ENCODE results near the gene ECM2. TPM values are rescaled to one million over a fixed set of nuclear protein-coding genes. Genes with fewer than 3 reads are reported as not detected.

Gene ECM2
- total RNA-seq, 2 experiments from 2014 or later: not detected

DNA sequence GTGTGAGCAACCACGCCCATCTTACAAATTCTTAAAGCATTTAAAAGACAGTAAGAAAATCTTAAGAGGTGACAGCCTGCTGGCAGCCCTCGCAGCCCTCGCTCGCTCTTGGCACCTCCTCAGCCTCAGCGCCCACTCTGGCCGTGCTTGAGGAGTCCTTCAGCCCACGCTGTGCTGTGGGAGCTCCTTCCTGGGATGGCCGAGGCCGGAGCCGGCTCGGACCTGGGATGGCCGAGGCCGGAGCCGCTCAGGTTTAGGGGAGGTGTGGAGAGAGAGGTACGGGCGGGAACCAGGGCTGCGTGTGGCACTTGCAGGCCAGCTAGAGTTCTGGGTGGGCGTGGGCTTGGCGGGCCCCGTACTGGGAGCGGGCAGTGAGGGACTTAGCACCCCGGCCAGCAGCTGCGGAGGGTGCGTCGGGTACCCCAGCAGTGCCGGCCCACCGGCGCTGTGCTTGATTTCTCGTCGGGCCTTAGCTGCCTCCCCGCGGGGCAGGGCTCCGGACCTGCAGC, 9.3 kb upstream of the ECM2 start:
- Mint-ChIP-seq H3K36me3 (peaks cover 5% of the 10 kb centered on the region), H3K4me1 (no peaks in the 10 kb centered on the region), H3K27me3 (no peaks in the 10 kb centered on the region), H3K4me3 (no peak overlapping the region), H3K27ac (no peak overlapping the region), H3K9me3 (ENCODE audit: low read depth) (no peaks in the 10 kb centered on the region)
- DNase-seq: no peak
- ATAC-seq: no peak
- CTCF ChIA-PET: no interaction called here

- Mint-ChIP-seq H3K36me3 (peaks cover 5% of the 10 kb centered on the region), H3K4me1 (no peaks in the 10 kb centered on the region), H3K27me3 (no peaks in the 10 kb centered on the region), H3K9me3 (ENCODE audit: low read depth) (no peaks in the 10 kb centered on the region), H3K4me3 (no peak overlapping the region), H3K27ac (no peak overlapping the region)
- DNase-seq: no peak
- ATAC-seq: no peak
- CTCF ChIA-PET: no interaction called here
Measured at GRCh38 chr9:92543972-92544371, 8.2 kb upstream of the ECM2 start.

GRCh38 chr9:92538541-92538940, 2.8 kb upstream of the ECM2 start:
- CTCF ChIA-PET: no interaction called here
- peaks cover 8% of the 10 kb centered on the region for H3K4me1 Mint-ChIP-seq
- no peaks in the 10 kb centered on the region for H3K27me3 Mint-ChIP-seq
- H3K36me3 Mint-ChIP-seq: peaks cover 2% of the 10 kb centered on the region
- ATAC-seq: no peak
- no peak for DNase-seq
- H3K4me3 Mint-ChIP-seq: no peak overlapping the region
- no peaks in the 10 kb centered on the region for H3K9me3 Mint-ChIP-seq (ENCODE audit: low read depth)
- no peak overlapping the region for H3K27ac Mint-ChIP-seq

DNA sequence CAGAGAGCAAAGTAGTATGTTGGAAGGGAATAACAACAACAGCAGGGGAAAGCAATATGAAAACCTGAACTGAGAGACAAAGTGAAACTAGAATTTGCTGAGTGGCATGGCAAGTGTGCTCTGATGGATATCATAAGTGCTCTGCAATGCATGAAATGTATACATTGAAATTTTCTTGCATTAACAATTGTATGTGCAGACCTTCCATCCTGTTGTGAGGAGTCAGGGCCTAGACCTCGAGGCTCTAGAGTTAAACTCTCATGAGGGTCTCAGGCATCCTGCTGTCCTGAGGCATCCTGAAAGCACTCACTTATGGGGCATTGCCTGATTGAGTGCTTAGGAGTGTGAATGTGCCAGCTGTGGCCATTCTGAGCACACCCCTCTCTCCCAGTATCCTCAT, 1.1 kb downstream of the ECM2 start:
- Mint-ChIP-seq H3K27me3 (no peaks in the 10 kb centered on the region), H3K4me3 (no peak overlapping the region), H3K9me3 (ENCODE audit: low read depth) (no peaks in the 10 kb centered on the region), H3K27ac (no peak overlapping the region), H3K4me1 (peaks cover 8% of the 10 kb centered on the region), H3K36me3 (peaks cover 6% of the 10 kb centered on the region)
- ATAC-seq: no peak
- CTCF ChIA-PET: no interaction called here
- DNase-seq: no peak

DNA sequence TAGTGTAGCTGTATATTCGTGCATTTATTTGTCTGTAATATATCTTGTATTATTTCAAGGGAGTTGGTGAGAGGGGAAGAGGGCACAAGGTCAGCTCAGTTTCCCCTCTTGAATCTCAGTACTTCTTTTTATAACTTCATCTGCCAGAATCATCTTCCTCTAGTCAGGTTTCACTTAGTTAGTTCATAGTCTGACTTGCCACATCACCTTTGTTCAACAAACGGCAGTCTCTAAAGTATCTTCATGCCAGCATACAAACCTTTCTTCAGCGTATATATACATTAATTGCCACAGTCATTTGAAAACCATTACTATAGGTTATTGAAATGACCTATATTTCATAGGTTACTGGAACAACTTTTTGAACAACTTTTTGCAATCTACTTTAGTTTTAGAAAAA, 1.6 kb downstream of the ECM2 start:
- DNase-seq (no peak), ATAC-seq (no peak)
- Mint-ChIP-seq H3K4me3 (no peak overlapping the region), H3K27ac (no peak overlapping the region), H3K4me1 (peaks cover 8% of the 10 kb centered on the region), H3K27me3 (no peaks in the 10 kb centered on the region), H3K36me3 (peaks cover 6% of the 10 kb centered on the region), H3K9me3 (ENCODE audit: low read depth) (no peaks in the 10 kb centered on the region)
- CTCF ChIA-PET: no interaction called here

DNA sequence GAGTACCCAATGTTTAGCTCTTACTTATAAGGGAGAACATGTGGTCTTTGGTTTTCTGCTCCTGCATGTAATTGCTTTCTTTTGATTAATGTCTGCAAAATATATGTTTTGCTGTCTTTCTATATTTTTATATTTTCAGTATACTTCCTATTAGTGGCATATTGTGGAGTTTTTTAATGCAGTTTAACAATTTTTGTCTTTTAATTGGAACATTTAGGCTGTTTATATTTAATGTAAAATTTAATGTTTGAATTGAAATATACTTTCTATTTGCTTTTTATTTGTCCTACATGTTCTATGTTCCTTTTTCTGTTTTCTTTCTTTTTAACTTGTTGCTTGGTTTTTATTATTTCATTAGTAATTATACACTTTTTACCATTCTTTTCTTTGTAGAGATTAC, 4.9 kb downstream of the ECM2 start:
- CTCF ChIA-PET: no interaction called here
- ATAC-seq (no peak), DNase-seq (no peak)
- H3K9me3 Mint-ChIP-seq (ENCODE audit: low read depth): no peaks in the 10 kb centered on the region
- H3K4me1 Mint-ChIP-seq: peaks cover 6% of the 10 kb centered on the region
- H3K36me3 Mint-ChIP-seq: peaks cover 6% of the 10 kb centered on the region
- H3K27me3 Mint-ChIP-seq: no peaks in the 10 kb centered on the region
- no peak overlapping the region for H3K4me3 Mint-ChIP-seq
- no peak overlapping the region for H3K27ac Mint-ChIP-seq

DNA sequence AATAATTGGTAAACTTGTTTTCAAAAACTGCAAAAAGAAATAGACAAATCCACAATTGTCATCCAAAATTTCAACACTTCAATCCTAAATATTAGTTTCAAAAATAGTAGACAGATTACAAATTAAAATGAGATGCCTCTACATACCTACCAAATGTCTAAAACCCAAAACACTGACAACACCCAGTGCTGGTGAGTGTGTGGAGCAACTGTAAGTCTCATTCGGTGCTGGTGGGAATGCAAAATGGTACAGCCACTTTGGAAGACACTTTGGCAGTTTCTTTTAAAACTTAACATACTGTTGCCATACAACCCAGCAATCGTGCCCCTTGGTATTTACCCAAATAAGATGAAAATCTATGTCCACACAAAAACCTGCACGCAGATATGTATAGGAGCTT, 6.7 kb downstream of the ECM2 start:
- peaks cover 2% of the 10 kb centered on the region for H3K4me1 Mint-ChIP-seq
- peaks cover 6% of the 10 kb centered on the region for H3K36me3 Mint-ChIP-seq
- no peak for ATAC-seq
- no peak overlapping the region for H3K27ac Mint-ChIP-seq
- no peaks in the 10 kb centered on the region for H3K9me3 Mint-ChIP-seq (ENCODE audit: low read depth)
- DNase-seq: no peak
- CTCF ChIA-PET: no interaction called here
- no peaks in the 10 kb centered on the region for H3K27me3 Mint-ChIP-seq
- H3K4me3 Mint-ChIP-seq: no peak overlapping the region

DNA sequence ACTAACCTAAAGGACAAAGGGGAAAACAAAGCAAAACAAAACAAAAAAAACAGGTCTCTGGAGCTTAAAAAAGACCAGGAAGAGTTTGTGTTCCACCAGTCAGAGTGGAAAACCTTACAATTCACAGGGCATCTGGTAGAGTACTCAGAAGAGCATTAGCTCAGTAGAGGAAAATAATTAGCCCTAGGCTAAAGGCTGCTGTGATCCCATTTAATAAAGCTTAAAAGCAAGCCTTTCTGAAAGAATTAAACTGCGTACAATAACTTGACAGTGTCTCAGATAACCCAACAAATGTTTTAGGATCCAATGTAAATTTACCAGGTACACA, 7.3 kb downstream of the ECM2 start:
- Mint-ChIP-seq H3K27me3 (no peaks in the 10 kb centered on the region), H3K9me3 (ENCODE audit: low read depth) (no peaks in the 10 kb centered on the region), H3K4me1 (no peaks in the 10 kb centered on the region), H3K36me3 (peaks cover 6% of the 10 kb centered on the region), H3K27ac (no peak overlapping the region), H3K4me3 (no peak overlapping the region)
- ATAC-seq: no peak
- CTCF ChIA-PET: no interaction called here
- no peak for DNase-seq

DNA sequence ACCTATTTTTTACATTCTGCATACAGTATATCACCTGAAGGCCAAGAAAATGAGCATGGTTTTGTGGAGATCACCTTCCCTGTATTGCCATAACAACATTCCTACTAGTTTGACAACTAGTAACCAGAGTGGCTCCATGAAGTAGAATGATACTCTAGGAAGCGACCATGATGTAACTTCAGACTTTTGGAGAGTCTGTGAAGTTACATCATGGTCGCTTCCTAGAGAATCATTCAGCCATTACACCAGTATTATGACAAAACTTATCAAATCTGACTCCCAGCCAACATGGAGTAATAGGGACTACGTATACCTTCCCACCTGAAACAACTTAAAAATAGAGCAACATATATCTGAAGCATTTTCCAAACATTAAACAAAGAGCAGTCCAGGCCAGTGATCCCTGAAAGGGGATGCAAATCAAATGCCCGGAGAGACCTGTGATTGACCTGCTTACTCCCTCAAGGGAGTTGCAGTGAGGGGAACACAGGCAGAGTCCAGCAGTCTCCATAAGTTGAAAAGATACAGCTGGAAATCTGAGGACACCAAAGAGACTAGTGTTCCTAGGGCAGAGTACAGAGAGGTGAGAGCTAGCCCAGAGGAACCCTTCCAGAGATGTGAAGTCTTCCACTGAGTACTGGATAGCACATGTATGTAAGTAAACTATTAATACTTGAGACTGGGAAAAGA, 7.8 kb downstream of the ECM2 start:
- no peak overlapping the region for H3K4me3 Mint-ChIP-seq
- H3K36me3 Mint-ChIP-seq: peaks cover 3% of the 10 kb centered on the region
- no peaks in the 10 kb centered on the region for H3K27me3 Mint-ChIP-seq
- DNase-seq (no peak), ATAC-seq (no peak)
- H3K9me3 Mint-ChIP-seq (ENCODE audit: low read depth): no peaks in the 10 kb centered on the region
- no peak overlapping the region for H3K27ac Mint-ChIP-seq
- CTCF ChIA-PET: no interaction called here
- H3K4me1 Mint-ChIP-seq: no peaks in the 10 kb centered on the region

DNA sequence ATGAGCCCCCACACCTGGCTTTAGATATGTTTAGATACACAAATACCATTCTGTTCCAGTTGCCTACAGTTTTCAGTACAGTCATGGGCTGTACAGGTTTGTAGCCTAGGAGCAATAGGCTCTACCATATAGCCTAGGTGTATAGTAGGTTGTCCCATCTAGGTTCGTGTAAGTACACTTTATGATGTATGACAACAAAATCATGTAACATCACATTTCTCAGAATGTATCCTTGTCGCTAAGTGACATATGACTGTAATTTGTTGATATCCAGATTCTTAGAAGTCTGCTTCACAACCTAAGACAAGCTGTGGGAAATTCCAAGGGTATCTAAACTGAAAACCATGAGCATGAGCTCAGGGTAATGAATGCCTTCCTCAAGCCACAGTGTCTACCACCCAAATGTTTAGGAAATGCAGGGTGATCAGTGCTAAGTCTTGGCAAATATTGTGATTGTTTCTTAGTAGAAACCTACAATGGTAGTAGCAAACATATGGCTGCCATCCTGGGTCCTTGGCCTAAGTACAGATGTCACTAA, 8.4 kb downstream of the ECM2 start:
- H3K9me3 Mint-ChIP-seq (ENCODE audit: low read depth): no peaks in the 10 kb centered on the region
- H3K27me3 Mint-ChIP-seq: no peaks in the 10 kb centered on the region
- ATAC-seq: no peak
- H3K36me3 Mint-ChIP-seq: peaks cover 2% of the 10 kb centered on the region
- no peak overlapping the region for H3K27ac Mint-ChIP-seq
- CTCF ChIA-PET: no interaction called here
- H3K4me1 Mint-ChIP-seq: no peaks in the 10 kb centered on the region
- DNase-seq: no peak
- H3K4me3 Mint-ChIP-seq: no peak overlapping the region

DNA sequence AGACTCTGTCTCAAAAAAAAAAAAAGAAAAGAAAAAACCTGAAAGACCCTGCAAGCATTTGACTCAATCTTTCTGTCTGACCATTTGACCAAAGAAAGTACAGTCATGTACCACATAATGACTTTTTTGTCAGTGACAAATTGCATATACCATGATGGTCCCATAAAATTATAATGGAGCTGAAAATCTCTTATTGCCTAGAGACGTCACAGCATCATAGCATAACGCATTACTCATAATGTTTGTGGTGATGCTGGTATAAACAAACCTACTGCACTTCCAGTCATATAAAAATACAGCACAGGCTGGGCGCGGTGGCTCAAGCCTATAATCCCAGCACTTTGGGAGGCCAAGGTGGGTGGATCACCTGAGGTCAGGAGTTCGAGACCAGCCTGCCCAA, 10.5 kb downstream of the ECM2 start:
- no peak for ATAC-seq
- Mint-ChIP-seq H3K27ac (no peak overlapping the region), H3K4me3 (no peak overlapping the region), H3K27me3 (no peaks in the 10 kb centered on the region), H3K9me3 (ENCODE audit: low read depth) (no peaks in the 10 kb centered on the region), H3K36me3 (no peaks in the 10 kb centered on the region), H3K4me1 (no peaks in the 10 kb centered on the region)
- DNase-seq: no peak
- CTCF ChIA-PET: no interaction called here

DNA sequence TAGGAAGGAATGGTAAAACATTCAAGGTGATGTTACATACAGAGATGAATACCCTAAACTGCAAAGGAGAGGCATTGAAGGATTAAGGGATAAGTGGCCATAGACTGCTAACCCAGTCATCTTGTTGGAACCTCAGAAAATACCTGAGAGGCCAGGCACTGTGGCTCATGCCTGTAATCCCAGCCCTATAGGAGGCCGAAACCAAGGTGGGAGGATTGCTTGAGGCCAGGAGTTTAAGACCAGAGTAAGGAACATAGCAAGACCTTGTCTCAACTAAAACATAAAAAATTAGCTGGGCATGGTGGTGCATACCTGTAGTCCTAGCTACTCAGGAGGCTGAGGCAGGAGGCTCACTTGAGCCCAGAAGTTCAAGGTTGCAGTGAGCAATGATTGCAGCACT, 10.9 kb downstream of the ECM2 start:
- CTCF ChIA-PET: no interaction called here
- DNase-seq: no peak
- Mint-ChIP-seq H3K27me3 (no peaks in the 10 kb centered on the region), H3K27ac (no peak overlapping the region), H3K36me3 (no peaks in the 10 kb centered on the region), H3K4me3 (no peak overlapping the region), H3K9me3 (ENCODE audit: low read depth) (no peaks in the 10 kb centered on the region), H3K4me1 (no peaks in the 10 kb centered on the region)
- ATAC-seq: no peak

- H3K27me3 Mint-ChIP-seq: no peaks in the 10 kb centered on the region
- no peaks in the 10 kb centered on the region for H3K4me1 Mint-ChIP-seq
- CTCF ChIA-PET: no interaction called here
- DNase-seq (no peak), ATAC-seq (no peak)
- no peaks in the 10 kb centered on the region for H3K36me3 Mint-ChIP-seq
- H3K4me3 Mint-ChIP-seq: no peak overlapping the region
- H3K9me3 Mint-ChIP-seq (ENCODE audit: low read depth): no peaks in the 10 kb centered on the region
- no peak overlapping the region for H3K27ac Mint-ChIP-seq
Measured at GRCh38 chr9:92522983-92523970, 12.5 kb downstream of the ECM2 start.

- no peak for DNase-seq
- no peak for ATAC-seq
- Mint-ChIP-seq H3K4me3 (no peak overlapping the region), H3K27me3 (no peaks in the 10 kb centered on the region), H3K36me3 (no peaks in the 10 kb centered on the region), H3K27ac (no peak overlapping the region), H3K9me3 (ENCODE audit: low read depth) (no peaks in the 10 kb centered on the region), H3K4me1 (no peaks in the 10 kb centered on the region)
- CTCF ChIA-PET: no interaction called here
Measured at GRCh38 chr9:92520837-92521236, 15.0 kb downstream of the ECM2 start.
